HepG2 (cell line): ENCODE data around the gene ATP9A. TPM values are rescaled to one million over a fixed set of nuclear protein-coding genes. Genes with fewer than 3 reads are reported as not detected.

Source experiments
- ERF ChIP-seq: IDR thresholded peaks from 2 replicates; pipeline ENCODE4 v1.6.1; 2018; ENCODE audit warnings: missing biosample characterization, missing genetic modification reagents
- EZH2 ChIP-seq: conservative IDR thresholded peaks from 2 replicates; pipeline ENCODE4 v1.6.1; 2012; ENCODE audit warnings: mild to moderate bottlenecking, low read depth, low read length, moderate library complexity
- GABPA ChIP-seq, 2 experiments: IDR thresholded peaks; 2 replicates each; pipeline ENCODE4 v1.6.1; 2011 to 2016; ENCODE audit warnings: low read depth in 2 of 2, low read length in 1 of 2, missing biosample characterization in 1 of 2, missing genetic modification characterization in 1 of 2
- HDAC2 ChIP-seq: sonication (generic); formaldehyde crosslinking; IDR thresholded peaks from 2 replicates; pipeline ENCODE4 v1.4.0; 2020; ENCODE audit warnings: missing genetic modification reagents
- HMG20B ChIP-seq: conservative IDR thresholded peaks from 2 replicates; pipeline ENCODE4 v1.6.1; 2016; ENCODE audit warnings: missing genetic modification reagents, missing compliant biosample characterization
- HNRNPUL1 ChIP-seq: fragments of 200-400 bp; formaldehyde crosslinking; IDR thresholded peaks from 2 replicates; pipeline ENCODE4 v1.6.1; 2017; ENCODE audit warnings: low read depth, mild to moderate bottlenecking, low read length, moderate library complexity
- KDM6A ChIP-seq: IDR thresholded peaks from 2 replicates; pipeline ENCODE4 v1.6.1; 2016; ENCODE audit warnings: low read depth
- MAFK ChIP-seq, 2 experiments: IDR thresholded peaks in 1 of 2; conservative IDR thresholded peaks in 1 of 2; 2 replicates each; pipeline ENCODE4 v1.6.1; 2011; ENCODE audit warnings: improper control_type of control experiment in 2 of 2, low read length in 2 of 2
- MIER2 ChIP-seq: IDR thresholded peaks from 2 replicates; pipeline ENCODE4 v1.6.1; 2016; ENCODE audit warnings: missing biosample characterization, missing genetic modification reagents
- NONO ChIP-seq, 2 experiments: fragments of 450-650 bp in 1 of 2; sonication (generic) in 1 of 2; formaldehyde crosslinking in 1 of 2; IDR thresholded peaks in 1 of 2; conservative IDR thresholded peaks in 1 of 2; 2 replicates each; pipeline versions ENCODE4 v1.6.1 to v1.8.0; 2017 to 2022; ENCODE audit warnings: mild to moderate bottlenecking in 1 of 2, missing genetic modification reagents in 1 of 2, moderate library complexity in 1 of 2
- PCBP1 ChIP-seq: fragments of 200-400 bp; formaldehyde crosslinking; IDR thresholded peaks from 2 replicates; pipeline ENCODE4 v1.6.1; 2017; ENCODE audit warnings: mild to moderate bottlenecking, low read depth, low read length, borderline replicate concordance
- SOX13 ChIP-seq, 3 experiments: fragments of 450-650 bp in 1 of 3; sonication (generic) in 1 of 3; formaldehyde crosslinking in 1 of 3; IDR thresholded peaks in 2 of 3; conservative IDR thresholded peaks in 1 of 3; 2 replicates each; pipeline versions ENCODE4 v1.5.0 to v1.6.1; 2016 to 2020; ENCODE audit warnings: antibody characterized with exemption in 1 of 3, mild to moderate bottlenecking in 1 of 3, missing compliant biosample characterization in 1 of 3, missing genetic modification reagents in 1 of 3, moderate library complexity in 1 of 3
- YY1 ChIP-seq: IDR thresholded peaks from 2 replicates; pipeline ENCODE4 v1.6.1; 2011; ENCODE audit warnings: low read length, low read depth, moderate library complexity, mild to moderate bottlenecking; ENCODE audit not compliant: insufficient read depth, insufficient replicate concordance
- ZBTB38 ChIP-seq: sonication (generic); formaldehyde crosslinking; IDR thresholded peaks from 2 replicates; pipeline ENCODE4 v1.5.1; 2020; ENCODE audit warnings: mild to moderate bottlenecking, missing genetic modification reagents
- ZFX ChIP-seq: sonication (generic); formaldehyde crosslinking; IDR thresholded peaks from 2 replicates; pipeline ENCODE4 v1.4.0; 2020; ENCODE audit warnings: mild to moderate bottlenecking, low read depth, missing genetic modification reagents, moderate library complexity
- ZNF274 ChIP-seq: sonication (generic); formaldehyde crosslinking; IDR thresholded peaks from 2 replicates; pipeline ENCODE4 v1.5.1; 2020; ENCODE audit warnings: mild to moderate bottlenecking, missing genetic modification reagents
- ZNF574 ChIP-seq: sonication (generic); formaldehyde crosslinking; IDR thresholded peaks from 2 replicates; pipeline ENCODE4 v1.4.0; 2020; ENCODE audit warnings: missing genetic modification reagents
- polyA plus RNA-seq, 8 experiments: library from polyadenylated mRNA; depleted of rRNA in 3 of 8; stranded (reverse) in 7 of 8; unstranded in 1 of 8; fragments of >200 nt; fragmentation: Illumina TruSeq in 4 of 8; extraction: Trizol in 4 of 8; gene quantifications; 2 replicates each; pipeline versions ENCODE4 v1.2.1 to v1.2.3, GENCODE V29; 2011 to 2016; ENCODE audit warnings: low read depth in 4 of 8, missing spikeins in 1 of 8, mixed read lengths in 1 of 8; ENCODE audit not compliant: insufficient read depth in 1 of 8
- total RNA-seq, 5 experiments: library from RNA; depleted of rRNA; stranded (reverse); fragments of >200 nt; fragmentation: Illumina TruSeq; extraction: Trizol; gene quantifications; 2 replicates each; pipeline ENCODE4 v1.2.3, GENCODE V29; 2016; ENCODE audit warnings: low read depth in 1 of 5
- TF ChIP-seq, protein P1 (sequence below): sonication (generic); formaldehyde crosslinking; IDR thresholded peaks from 2 replicates; pipeline ENCODE4 v1.4.0; 2020; ENCODE audit warnings: low read depth, missing genetic modification reagents

The ATP9A gene
- total and polyA plus RNA-seq, 2 of the 13 experiments (the other 11 are each of a cell fraction or from before 2014, with no cell fraction given): 11.8 to 18.5 TPM

- TF ChIP-seq ZNF274 (CRISPR knock-in tag): no peak
- peak; percentile 39 for TF ChIP-seq KDM6A (CRISPR knock-in tag)
- peak; percentile 99 for TF ChIP-seq MAFK (conservative IDR thresholded peaks at IDR 0.05 in 1 of 2, IDR thresholded peaks at IDR 0.05 in 1 of 2; ENCODE audit: low read length in 2 of 2)
- peak; percentile 100 for TF ChIP-seq ZBTB38 (CRISPR knock-in tag)
- TF ChIP-seq, protein P1, sequence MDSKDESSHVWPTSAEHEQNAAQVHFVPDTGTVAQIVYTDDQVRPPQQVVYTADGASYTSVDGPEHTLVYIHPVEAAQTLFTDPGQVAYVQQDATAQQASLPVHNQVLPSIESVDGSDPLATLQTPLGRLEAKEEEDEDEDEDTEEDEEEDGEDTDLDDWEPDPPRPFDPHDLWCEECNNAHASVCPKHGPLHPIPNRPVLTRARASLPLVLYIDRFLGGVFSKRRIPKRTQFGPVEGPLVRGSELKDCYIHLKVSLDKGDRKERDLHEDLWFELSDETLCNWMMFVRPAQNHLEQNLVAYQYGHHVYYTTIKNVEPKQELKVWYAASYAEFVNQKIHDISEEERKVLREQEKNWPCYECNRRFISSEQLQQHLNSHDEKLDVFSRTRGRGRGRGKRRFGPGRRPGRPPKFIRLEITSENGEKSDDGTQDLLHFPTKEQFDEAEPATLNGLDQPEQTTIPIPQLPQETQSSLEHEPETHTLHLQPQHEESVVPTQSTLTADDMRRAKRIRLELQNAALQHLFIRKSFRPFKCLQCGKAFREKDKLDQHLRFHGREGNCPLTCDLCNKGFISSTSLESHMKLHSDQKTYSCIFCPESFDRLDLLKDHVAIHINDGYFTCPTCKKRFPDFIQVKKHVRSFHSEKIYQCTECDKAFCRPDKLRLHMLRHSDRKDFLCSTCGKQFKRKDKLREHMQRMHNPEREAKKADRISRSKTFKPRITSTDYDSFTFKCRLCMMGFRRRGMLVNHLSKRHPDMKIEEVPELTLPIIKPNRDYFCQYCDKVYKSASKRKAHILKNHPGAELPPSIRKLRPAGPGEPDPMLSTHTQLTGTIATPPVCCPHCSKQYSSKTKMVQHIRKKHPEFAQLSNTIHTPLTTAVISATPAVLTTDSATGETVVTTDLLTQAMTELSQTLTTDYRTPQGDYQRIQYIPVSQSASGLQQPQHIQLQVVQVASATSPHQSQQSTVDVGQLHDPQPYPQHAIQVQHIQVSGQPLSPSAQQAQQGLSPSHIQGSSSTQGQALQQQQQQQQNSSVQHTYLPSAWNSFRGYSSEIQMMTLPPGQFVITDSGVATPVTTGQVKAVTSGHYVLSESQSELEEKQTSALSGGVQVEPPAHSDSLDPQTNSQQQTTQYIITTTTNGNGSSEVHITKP: peak; percentile 60; the same call in 1 of the 2 replicates
- no peak for TF ChIP-seq YY1
- no peak for TF ChIP-seq ZFX (CRISPR knock-in tag)
- no peak for TF ChIP-seq HDAC2
- peak; percentile 76 for TF ChIP-seq HMG20B (CRISPR knock-in tag)
- no peak for TF ChIP-seq EZH2
- TF ChIP-seq NONO (IDR thresholded peaks at IDR 0.05): no peak
- no peak for TF ChIP-seq NONO (CRISPR knock-in tag; conservative IDR thresholded peaks at IDR 0.05)
- no peak for TF ChIP-seq HNRNPUL1
- TF ChIP-seq ZNF574 (CRISPR knock-in tag): peak; percentile 22; the same call in 1 of the 2 replicates
- TF ChIP-seq PCBP1: no peak
- 0 out of 2 replicates have a peak, but pooled peaks have one; percentile 17 for TF ChIP-seq MIER2 (CRISPR knock-in tag)
- TF ChIP-seq ERF (CRISPR knock-in tag): peak; percentile 71; the same call in 1 of the 2 replicates
- peak; percentile 99 for TF ChIP-seq SOX13 (IDR thresholded peaks at IDR 0.05)
- TF ChIP-seq SOX13 (CRISPR knock-in tag; conservative IDR thresholded peaks at IDR 0.05 in 1 of 2, IDR thresholded peaks at IDR 0.05 in 1 of 2): peak in 1 of 2 experiments; percentile 100; a peak in 2 of 4 replicates
- no peak for TF ChIP-seq GABPA (IDR thresholded peaks at IDR 0.05; ENCODE audit: low read depth, low read length)
- TF ChIP-seq GABPA (CRISPR knock-in tag; IDR thresholded peaks at IDR 0.05; ENCODE audit: low read depth): 0 out of 2 replicates have a peak, but pooled peaks have one; percentile 37
Measured at GRCh38 chr20:51760905-51761546, 7.2 kb downstream of the ATP9A start (continued).
